Spleen (tissue), 7 donors: ENCODE results near the gene WARS2.

Experiments
- POLR2A ChIP-seq, 3 donors: fragments of 450-650 bp; IDR thresholded peaks; one replicate each; pipeline ENCODE4 v1.5.1; 2017; ENCODE audit warnings: antibody characterized with exemption in 3 of 3, mild to moderate bottlenecking in 1 of 3
- POLR2AphosphoS5 ChIP-seq, 3 donors: sonication (generic); formaldehyde crosslinking; IDR thresholded peaks; one replicate each; pipeline ENCODE4 v1.5.1; 2017; ENCODE audit warnings: antibody characterized with exemption in 3 of 3
- TF ChIP-seq, protein P1 (sequence below), 11 experiments: fragments of 200-600 bp in 7 of 11; fragments of 450-650 bp in 4 of 11; sonication (generic) in 4 of 11; IDR thresholded peaks in 8 of 11; conservative IDR thresholded peaks in 3 of 11; 1 replicate in 7 of 11; 2 replicates in 4 of 11; pipeline versions ENCODE4 v1.4.0 to v1.8.0; 2016 to 2021; ENCODE audit warnings: antibody characterized with exemption in 11 of 11, inconsistent platforms in 4 of 11, mild to moderate bottlenecking in 1 of 11
- donor health status: DM: no; HTN: no; CAD: no; lungs with moderate emphysema.
- donor health status: DM: no; HTN: no; CAD: no.
- donor health status: DM: no; HTN: no; CAD: no.

DNA sequence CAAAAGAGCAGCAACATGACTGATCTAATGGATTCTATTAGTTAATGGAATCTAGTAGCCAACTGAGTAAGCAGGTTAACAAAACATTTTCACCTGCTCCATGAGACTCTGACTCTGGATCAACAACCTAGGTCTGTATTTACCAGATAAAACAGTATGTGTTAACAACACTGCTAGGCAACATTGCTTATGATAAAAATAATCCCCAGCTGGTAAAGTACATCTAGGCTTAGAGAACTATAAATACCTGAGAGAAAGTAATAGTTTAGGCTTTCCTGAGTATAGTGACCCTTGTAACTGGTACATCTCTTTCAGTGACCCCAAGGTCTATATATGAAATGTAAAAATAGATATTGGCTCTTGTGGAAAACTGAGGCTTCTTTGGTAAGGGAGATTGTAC lies 78.8 kb downstream of the WARS2 start:
- TF ChIP-seq POLR2A (IDR thresholded peaks at IDR 0.05) = no peak
- TF ChIP-seq, protein P1, sequence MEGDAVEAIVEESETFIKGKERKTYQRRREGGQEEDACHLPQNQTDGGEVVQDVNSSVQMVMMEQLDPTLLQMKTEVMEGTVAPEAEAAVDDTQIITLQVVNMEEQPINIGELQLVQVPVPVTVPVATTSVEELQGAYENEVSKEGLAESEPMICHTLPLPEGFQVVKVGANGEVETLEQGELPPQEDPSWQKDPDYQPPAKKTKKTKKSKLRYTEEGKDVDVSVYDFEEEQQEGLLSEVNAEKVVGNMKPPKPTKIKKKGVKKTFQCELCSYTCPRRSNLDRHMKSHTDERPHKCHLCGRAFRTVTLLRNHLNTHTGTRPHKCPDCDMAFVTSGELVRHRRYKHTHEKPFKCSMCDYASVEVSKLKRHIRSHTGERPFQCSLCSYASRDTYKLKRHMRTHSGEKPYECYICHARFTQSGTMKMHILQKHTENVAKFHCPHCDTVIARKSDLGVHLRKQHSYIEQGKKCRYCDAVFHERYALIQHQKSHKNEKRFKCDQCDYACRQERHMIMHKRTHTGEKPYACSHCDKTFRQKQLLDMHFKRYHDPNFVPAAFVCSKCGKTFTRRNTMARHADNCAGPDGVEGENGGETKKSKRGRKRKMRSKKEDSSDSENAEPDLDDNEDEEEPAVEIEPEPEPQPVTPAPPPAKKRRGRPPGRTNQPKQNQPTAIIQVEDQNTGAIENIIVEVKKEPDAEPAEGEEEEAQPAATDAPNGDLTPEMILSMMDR (IDR thresholded peaks at IDR 0.05 in 8 of 11, conservative IDR thresholded peaks at IDR 0.05 in 3 of 11) = no peak
- TF ChIP-seq POLR2AphosphoS5 (IDR thresholded peaks at IDR 0.05) = no peak
